ENCODE results near the gene MTCL1. TPM values are rescaled to one million over a fixed set of nuclear protein-coding genes. Genes with fewer than 3 reads are reported as not detected.

MTCL1 gene
- total and polyA plus RNA-seq, 10 of the 15 experiments (the other 5 are each of a cell fraction or from before 2014, with no cell fraction given) = 0.03 to 0.36 (median 0.13) TPM; not detected in 4

DNA sequence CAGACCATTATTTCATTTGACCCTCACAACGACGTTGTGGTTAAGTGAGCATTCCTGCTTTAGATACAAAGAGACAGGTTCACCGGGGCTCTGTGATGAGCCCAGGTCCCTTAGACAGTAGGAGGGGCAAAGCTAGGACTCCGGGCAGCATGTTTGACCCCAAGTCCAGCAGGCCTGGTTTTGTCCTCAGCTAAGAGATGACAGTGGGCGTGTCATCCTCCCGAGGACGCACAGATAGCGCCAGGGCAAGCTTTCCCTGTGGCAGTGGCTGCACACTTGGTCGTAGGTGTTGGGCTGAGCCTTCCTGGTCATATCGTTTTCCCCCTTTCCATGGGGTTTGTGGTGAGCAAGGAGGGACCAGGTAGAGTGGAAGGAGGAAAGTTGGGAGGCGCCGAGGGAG, 76.3 kb downstream of the MTCL1 start:
- DNase-seq (ENCODE audit: low read depth, low spot score) = no peak
- H3K4me2 ChIP-seq (ENCODE audit: control insufficient read depth, insufficient read depth) = no peak overlapping the region
- H4K20me1 ChIP-seq (ENCODE audit: control insufficient read depth, insufficient read depth) = no peaks in the 10 kb centered on the region
- WGBS (ENCODE audit: insufficient coverage, insufficient replicate concordance, low lambda C conversion rate, missing lambda C conversion rate) = 51% methylated on average over 12 of the region's 12 CpGs
- no peak overlapping the region for H3K27ac ChIP-seq (ENCODE audit: control insufficient read depth, insufficient read depth)
- TF ChIP-seq CREB1 (IDR thresholded peaks at IDR 0.05; ENCODE audit: low read depth) (no peak), RFX5 (IDR thresholded peaks at IDR 0.05; ENCODE audit: low read depth, low read length) (no peak), ESRRA (IDR thresholded peaks at IDR 0.05; ENCODE audit: low read length) (no peak), MTA2 (IDR thresholded peaks at IDR 0.05; ENCODE audit: low read depth) (no peak), MYC (IDR thresholded peaks at IDR 0.05; ENCODE audit: insufficient read depth, insufficient read length, insufficient replicate concordance, low read length, severe bottlenecking) (no peak), TCF12 (IDR thresholded peaks at IDR 0.05; ENCODE audit: low read depth, low read length) (no peak), ZNF622 (IDR thresholded peaks at IDR 0.05) (no peak), NKRF (conservative IDR thresholded peaks at IDR 0.05) (no peak), ZNF217 (IDR thresholded peaks at IDR 0.05) (no peak)
- TF ChIP-seq, protein P1, sequence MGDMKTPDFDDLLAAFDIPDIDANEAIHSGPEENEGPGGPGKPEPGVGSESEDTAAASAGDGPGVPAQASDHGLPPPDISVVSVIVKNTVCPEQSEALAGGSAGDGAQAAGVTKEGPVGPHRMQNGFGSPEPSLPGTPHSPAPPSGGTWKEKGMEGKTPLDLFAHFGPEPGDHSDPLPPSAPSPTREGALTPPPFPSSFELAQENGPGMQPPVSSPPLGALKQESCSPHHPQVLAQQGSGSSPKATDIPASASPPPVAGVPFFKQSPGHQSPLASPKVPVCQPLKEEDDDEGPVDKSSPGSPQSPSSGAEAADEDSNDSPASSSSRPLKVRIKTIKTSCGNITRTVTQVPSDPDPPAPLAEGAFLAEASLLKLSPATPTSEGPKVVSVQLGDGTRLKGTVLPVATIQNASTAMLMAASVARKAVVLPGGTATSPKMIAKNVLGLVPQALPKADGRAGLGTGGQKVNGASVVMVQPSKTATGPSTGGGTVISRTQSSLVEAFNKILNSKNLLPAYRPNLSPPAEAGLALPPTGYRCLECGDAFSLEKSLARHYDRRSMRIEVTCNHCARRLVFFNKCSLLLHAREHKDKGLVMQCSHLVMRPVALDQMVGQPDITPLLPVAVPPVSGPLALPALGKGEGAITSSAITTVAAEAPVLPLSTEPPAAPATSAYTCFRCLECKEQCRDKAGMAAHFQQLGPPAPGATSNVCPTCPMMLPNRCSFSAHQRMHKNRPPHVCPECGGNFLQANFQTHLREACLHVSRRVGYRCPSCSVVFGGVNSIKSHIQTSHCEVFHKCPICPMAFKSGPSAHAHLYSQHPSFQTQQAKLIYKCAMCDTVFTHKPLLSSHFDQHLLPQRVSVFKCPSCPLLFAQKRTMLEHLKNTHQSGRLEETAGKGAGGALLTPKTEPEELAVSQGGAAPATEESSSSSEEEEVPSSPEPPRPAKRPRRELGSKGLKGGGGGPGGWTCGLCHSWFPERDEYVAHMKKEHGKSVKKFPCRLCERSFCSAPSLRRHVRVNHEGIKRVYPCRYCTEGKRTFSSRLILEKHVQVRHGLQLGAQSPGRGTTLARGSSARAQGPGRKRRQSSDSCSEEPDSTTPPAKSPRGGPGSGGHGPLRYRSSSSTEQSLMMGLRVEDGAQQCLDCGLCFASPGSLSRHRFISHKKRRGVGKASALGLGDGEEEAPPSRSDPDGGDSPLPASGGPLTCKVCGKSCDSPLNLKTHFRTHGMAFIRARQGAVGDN (IDR thresholded peaks at IDR 0.05) = no peak
- H3K79me2 ChIP-seq (ENCODE audit: control insufficient read depth, insufficient read depth, low read length) = no peaks in the 10 kb centered on the region
- H2AFZ ChIP-seq (ENCODE audit: control insufficient read depth, low read depth, low read length) = no peak overlapping the region
- in situ Hi-C loops (cut with MboI) = no loop called here
- BruUV-seq (replicated peaks) = no TSS peak
- SMC1A ChIA-PET (ENCODE audit: uncharacterized antibody, unreplicated experiment) = interaction anchor here (0.6 kb wide), 1 partner anchor 210 kb away, joined by 3 read pairs; no protein-coding TSS in a partner anchor
- H3K36me3 ChIP-seq (ENCODE audit: control insufficient read depth in 2 of 2, insufficient read depth in 2 of 2, low read length in 1 of 2) = no peaks in the 10 kb centered on the region
- H3K9ac ChIP-seq (ENCODE audit: control insufficient read depth, insufficient read depth, low read length) = no peak overlapping the region
- CTCF ChIA-PET = no interaction called here
- RAD21 ChIA-PET (ENCODE audit: unreplicated experiment) = no interaction called here
- POLR2A ChIA-PET = no interaction called here
- FAIRE-seq = no peak
- intact Hi-C loops (cut with micrococcal nuclease; ENCODE audit: unreplicated experiment) = no loop called here
- H3K4me1 ChIP-seq (ENCODE audit: control insufficient read depth, insufficient read depth, low read length) = no peaks in the 10 kb centered on the region; the same call in 1 of the 2 replicates
- no peak overlapping the region for H3K4me3 ChIP-seq
- no peaks in the 10 kb centered on the region for H3K9me3 ChIP-seq (replicated peaks; ENCODE audit: control insufficient read depth, insufficient read depth, low read length)
- H3K27me3 ChIP-seq (replicated peaks in 1 of 2; ENCODE audit: control insufficient read depth in 2 of 2, insufficient read depth in 2 of 2, low read length in 1 of 2) = peaks cover 0 to 2% of the 10 kb centered on the region in 2 experiments; a peak in 3 of 4 replicates
- ATAC-seq = no peak

Measured in GM12878 (cell line).